Liver (tissue), 2 donors: Measurements from ENCODE around the gene ZNF697.

ENCODE experiments used
- YY1 ChIP-seq: IDR thresholded peaks from 2 replicates; pipeline ENCODE4 v1.6.1; 2016; ENCODE audit warnings: antibody characterized with exemption, mild to moderate bottlenecking
- TF ChIP-seq, protein P1 (sequence below): fragments of 150-350 bp; IDR thresholded peaks from 2 replicates; pipeline ENCODE4 v1.5.1; 2017; ENCODE audit warnings: improper control_type of control experiment, low read depth, low read length; ENCODE audit not compliant: missing input control
- TF ChIP-seq, protein P2 (sequence below): IDR thresholded peaks from 2 replicates; pipeline ENCODE4 v1.6.1; 2016; ENCODE audit warnings: antibody characterized with exemption, mild to moderate bottlenecking
- donor health status: healthy.

DNA sequence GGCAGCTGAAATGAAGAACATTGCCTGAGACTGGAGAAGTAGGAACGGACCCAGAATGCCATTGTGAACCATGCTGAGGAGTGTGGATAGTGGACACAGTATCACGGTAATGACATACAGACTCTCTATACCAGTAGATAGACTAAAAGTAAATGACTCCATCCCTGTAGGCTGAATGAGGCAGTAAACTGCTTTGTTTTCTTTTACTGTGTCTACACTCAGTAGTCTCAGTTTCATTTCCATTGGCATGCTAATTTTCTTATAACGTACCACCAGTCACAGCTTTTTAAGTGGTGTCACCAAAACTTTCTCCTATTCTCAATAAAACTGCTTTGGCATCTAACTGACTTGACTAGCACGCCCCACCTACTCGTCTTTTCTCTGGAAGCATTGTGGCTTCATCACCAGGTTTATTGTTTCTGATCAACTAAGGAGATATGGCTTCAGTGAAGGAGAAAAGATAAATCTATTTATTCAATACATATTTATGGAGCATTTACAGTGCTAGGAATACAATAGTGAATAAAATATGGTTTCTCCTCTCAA is 8.4 kb upstream of the ZNF697 start:
- TF ChIP-seq, protein P1, sequence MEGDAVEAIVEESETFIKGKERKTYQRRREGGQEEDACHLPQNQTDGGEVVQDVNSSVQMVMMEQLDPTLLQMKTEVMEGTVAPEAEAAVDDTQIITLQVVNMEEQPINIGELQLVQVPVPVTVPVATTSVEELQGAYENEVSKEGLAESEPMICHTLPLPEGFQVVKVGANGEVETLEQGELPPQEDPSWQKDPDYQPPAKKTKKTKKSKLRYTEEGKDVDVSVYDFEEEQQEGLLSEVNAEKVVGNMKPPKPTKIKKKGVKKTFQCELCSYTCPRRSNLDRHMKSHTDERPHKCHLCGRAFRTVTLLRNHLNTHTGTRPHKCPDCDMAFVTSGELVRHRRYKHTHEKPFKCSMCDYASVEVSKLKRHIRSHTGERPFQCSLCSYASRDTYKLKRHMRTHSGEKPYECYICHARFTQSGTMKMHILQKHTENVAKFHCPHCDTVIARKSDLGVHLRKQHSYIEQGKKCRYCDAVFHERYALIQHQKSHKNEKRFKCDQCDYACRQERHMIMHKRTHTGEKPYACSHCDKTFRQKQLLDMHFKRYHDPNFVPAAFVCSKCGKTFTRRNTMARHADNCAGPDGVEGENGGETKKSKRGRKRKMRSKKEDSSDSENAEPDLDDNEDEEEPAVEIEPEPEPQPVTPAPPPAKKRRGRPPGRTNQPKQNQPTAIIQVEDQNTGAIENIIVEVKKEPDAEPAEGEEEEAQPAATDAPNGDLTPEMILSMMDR: no peak
- TF ChIP-seq YY1: no peak
- TF ChIP-seq, protein P2, sequence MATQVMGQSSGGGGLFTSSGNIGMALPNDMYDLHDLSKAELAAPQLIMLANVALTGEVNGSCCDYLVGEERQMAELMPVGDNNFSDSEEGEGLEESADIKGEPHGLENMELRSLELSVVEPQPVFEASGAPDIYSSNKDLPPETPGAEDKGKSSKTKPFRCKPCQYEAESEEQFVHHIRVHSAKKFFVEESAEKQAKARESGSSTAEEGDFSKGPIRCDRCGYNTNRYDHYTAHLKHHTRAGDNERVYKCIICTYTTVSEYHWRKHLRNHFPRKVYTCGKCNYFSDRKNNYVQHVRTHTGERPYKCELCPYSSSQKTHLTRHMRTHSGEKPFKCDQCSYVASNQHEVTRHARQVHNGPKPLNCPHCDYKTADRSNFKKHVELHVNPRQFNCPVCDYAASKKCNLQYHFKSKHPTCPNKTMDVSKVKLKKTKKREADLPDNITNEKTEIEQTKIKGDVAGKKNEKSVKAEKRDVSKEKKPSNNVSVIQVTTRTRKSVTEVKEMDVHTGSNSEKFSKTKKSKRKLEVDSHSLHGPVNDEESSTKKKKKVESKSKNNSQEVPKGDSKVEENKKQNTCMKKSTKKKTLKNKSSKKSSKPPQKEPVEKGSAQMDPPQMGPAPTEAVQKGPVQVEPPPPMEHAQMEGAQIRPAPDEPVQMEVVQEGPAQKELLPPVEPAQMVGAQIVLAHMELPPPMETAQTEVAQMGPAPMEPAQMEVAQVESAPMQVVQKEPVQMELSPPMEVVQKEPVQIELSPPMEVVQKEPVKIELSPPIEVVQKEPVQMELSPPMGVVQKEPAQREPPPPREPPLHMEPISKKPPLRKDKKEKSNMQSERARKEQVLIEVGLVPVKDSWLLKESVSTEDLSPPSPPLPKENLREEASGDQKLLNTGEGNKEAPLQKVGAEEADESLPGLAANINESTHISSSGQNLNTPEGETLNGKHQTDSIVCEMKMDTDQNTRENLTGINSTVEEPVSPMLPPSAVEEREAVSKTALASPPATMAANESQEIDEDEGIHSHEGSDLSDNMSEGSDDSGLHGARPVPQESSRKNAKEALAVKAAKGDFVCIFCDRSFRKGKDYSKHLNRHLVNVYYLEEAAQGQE: no peak
